HEK293 (cell line): ENCODE results near the gene YWHAE.
"Not testable (repeated sequence)": the region's sequence is repeated elsewhere in the genome, so short reads cannot be mapped to it uniquely, and the experiment has no call there.

Experiments
- CTCF ChIP-seq: fragments of 450-650 bp; formaldehyde crosslinking; IDR thresholded peaks from 2 replicates; pipeline ENCODE4 v1.5.1; 2016; ENCODE audit warnings: missing biosample characterization, missing genetic modification characterization
- HIC1 ChIP-seq: fragments of 450-650 bp; formaldehyde crosslinking; IDR thresholded peaks from 2 replicates; pipeline ENCODE4 v1.5.1; 2016; ENCODE audit warnings: missing biosample characterization, missing genetic modification characterization
- PRDM1 ChIP-seq: fragments of 450-650 bp; formaldehyde crosslinking; IDR thresholded peaks from 2 replicates; pipeline ENCODE4; 2016; ENCODE audit warnings: missing biosample characterization, missing genetic modification characterization
- REST ChIP-seq: fragments of 450-650 bp; formaldehyde crosslinking; IDR thresholded peaks from 2 replicates; pipeline ENCODE4 v1.5.1; 2016; ENCODE audit warnings: missing biosample characterization, missing genetic modification characterization
- YY1 ChIP-seq: fragments of 450-650 bp; formaldehyde crosslinking; IDR thresholded peaks from 2 replicates; pipeline ENCODE4 v1.5.1; 2018; ENCODE audit warnings: missing biosample characterization, missing genetic modification characterization
- ZIC2 ChIP-seq: fragments of 450-650 bp; formaldehyde crosslinking; IDR thresholded peaks from 2 replicates; pipeline ENCODE4 v1.5.1; 2016; ENCODE audit warnings: missing biosample characterization, missing genetic modification characterization
- ZNF121 ChIP-seq: fragments of 450-650 bp; formaldehyde crosslinking; IDR thresholded peaks from 2 replicates; pipeline ENCODE4 v1.5.1; 2016; ENCODE audit warnings: missing biosample characterization, missing genetic modification characterization
- ZNF18 ChIP-seq: fragments of 450-650 bp; formaldehyde crosslinking; IDR thresholded peaks from 2 replicates; pipeline ENCODE4 v1.5.1; 2016; ENCODE audit warnings: missing biosample characterization, missing genetic modification characterization
- ZNF23 ChIP-seq: fragments of 450-650 bp; formaldehyde crosslinking; IDR thresholded peaks from 2 replicates; pipeline ENCODE4 v1.5.1; 2016; ENCODE audit warnings: missing biosample characterization, missing genetic modification characterization, borderline replicate concordance
- ZNF544 ChIP-seq: fragments of 450-650 bp; formaldehyde crosslinking; IDR thresholded peaks from 2 replicates; pipeline ENCODE4 v1.5.0; 2017; ENCODE audit warnings: missing biosample characterization, missing genetic modification characterization
- ZNF747 ChIP-seq: fragments of 450-650 bp; formaldehyde crosslinking; IDR thresholded peaks from 2 replicates; pipeline ENCODE4 v1.5.1; 2016; ENCODE audit warnings: missing biosample characterization, missing genetic modification characterization
- ZNF776 ChIP-seq: fragments of 450-650 bp; formaldehyde crosslinking; IDR thresholded peaks from 2 replicates; pipeline ENCODE4 v1.5.0; 2017; ENCODE audit warnings: missing biosample characterization, missing genetic modification characterization, borderline replicate concordance

- not testable (repeated sequence) for TF ChIP-seq REST (tag by site-specific recombination); ZNF776; ZNF18 (tag by site-specific recombination); ZNF544 (tag by site-specific recombination); CTCF (tag by site-specific recombination); HIC1 (tag by site-specific recombination); ZNF121; ZIC2 (tag by site-specific recombination); ZNF747 (tag by site-specific recombination); PRDM1 (tag by site-specific recombination); ZNF23; YY1 (tag by site-specific recombination)
These were observed 18.5 kb upstream of the YWHAE start for GRCh38 chr17:1418476-1418875.
